Medulla oblongata (tissue), 1 donor: ENCODE measurements around the gene MACROD2.

Experiments used
- DNase-seq: peaks from one replicate; pipeline ENCODE4 v3.0.0-alpha.2; 2015; ENCODE audit errors: extremely low spot score

MACROD2 gene

DNA sequence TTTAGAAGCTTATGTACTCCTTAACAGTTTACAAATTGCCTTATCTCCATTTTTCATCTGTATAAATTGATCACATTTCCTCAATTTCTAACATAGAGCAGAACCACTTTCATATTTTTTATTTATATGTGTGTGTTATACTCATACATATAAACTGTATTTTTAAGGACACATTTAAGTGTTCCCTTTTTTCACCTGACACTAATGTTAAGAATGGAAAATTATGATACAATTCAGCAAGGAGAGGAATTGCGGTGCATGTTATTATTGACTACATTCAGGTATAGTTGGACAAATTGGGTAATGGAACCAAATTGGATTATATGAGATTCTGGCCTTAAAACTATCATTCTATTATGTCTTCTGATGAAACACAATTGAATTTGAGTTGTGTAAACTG lies 821.2 kb downstream of the MACROD2 start:
- DNase-seq, result no peak

GRCh38 chr20:14817101-14817500 lies 821.8 kb downstream of the MACROD2 start:
- DNase-seq, result no peak

- DNase-seq, result no peak
These were observed 825.5 kb downstream of the MACROD2 start for GRCh38 chr20:14820771-14821170.

DNA sequence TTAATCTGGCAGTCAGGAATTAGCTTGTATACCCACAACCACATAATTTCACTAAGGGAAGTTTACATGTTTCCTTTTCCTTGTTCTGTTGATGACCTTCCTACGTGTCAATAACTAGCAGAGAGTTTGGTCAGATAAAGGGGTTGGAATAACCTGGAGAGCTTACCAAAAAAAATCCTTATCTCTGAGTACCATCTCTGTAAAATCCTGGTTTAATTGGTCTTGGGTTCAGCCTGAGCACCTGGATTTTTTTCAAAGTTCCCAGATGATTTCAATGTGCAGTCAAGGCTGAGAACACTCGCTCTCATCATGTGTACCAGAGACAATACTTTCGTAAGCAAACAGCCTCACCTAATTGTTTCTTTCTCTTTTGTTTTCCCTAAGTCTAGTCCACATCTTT lies 825.9 kb downstream of the MACROD2 start:
- DNase-seq, result no peak

DNA sequence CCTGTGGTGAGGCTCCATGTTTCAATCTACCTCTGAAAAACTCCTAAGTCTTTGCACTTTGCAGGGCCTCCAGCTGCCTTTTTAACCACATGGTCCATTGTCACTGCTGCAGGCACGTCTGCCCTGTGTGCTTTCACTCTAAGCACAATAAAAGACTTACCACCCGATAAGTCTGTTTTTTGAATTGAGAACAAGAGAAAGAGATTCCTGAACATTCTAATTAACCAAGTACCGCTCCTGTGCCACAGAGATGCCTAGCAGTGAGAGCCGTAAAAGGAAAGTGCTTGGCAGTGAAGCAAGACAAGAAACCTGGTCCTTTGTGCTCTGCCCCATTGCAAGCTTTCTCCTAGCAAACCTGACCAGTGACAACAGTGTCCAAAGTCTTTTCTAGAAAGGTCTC lies 829.7 kb downstream of the MACROD2 start:
- DNase-seq, result no peak

GRCh38 chr20:14826543-14827313 lies 831.4 kb downstream of the MACROD2 start:
- no peak for DNase-seq

- no peak for DNase-seq
These were observed 833.1 kb downstream of the MACROD2 start for GRCh38 chr20:14828459-14828858.

DNA sequence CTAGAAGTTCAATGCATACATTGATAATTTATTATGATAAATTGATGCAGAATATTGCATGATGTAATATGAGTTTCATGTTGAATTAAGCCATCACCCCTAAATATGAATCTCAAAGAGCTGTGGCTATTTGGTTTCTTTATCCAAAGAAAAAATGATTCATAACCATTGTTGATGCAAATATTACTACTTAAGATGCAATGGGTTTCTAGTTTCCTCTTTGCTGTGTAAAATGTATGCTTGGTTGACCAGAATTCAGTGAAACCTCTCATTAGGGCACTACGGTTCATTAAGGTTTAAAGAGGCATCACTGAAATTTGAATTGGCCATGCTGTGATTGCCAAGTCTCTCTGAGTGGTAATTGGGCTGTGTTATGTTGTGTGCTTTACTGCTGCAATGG lies 834.6 kb downstream of the MACROD2 start:
- DNase-seq, result no peak

GRCh38 chr20:14830466-14830865 lies 835.1 kb downstream of the MACROD2 start:
- DNase-seq, result no peak

- no peak for DNase-seq
These were observed 835.6 kb downstream of the MACROD2 start for GRCh38 chr20:14830899-14831298.

DNA sequence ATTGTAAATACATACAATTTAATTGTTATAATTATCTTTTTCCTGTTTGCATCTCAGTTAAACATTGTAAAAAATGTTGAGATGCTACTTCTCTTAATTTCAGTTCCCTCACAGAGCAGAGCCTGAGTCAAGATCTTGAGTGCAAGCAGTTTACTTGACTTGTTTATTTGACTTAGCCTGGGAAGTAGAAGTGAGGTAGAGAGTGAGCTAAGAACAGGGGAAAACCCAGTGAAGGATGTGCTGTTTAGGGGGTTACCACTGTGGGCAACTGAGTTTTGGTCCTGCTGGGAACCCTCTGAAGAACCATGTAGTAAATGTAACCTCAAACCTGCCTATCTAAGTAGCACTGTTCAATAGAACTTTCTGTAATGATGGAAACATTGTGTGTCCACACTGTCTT lies 837.3 kb downstream of the MACROD2 start:
- no peak for DNase-seq

- DNase-seq, result no peak
These were observed 843.6 kb downstream of the MACROD2 start for GRCh38 chr20:14838663-14839628.

DNA sequence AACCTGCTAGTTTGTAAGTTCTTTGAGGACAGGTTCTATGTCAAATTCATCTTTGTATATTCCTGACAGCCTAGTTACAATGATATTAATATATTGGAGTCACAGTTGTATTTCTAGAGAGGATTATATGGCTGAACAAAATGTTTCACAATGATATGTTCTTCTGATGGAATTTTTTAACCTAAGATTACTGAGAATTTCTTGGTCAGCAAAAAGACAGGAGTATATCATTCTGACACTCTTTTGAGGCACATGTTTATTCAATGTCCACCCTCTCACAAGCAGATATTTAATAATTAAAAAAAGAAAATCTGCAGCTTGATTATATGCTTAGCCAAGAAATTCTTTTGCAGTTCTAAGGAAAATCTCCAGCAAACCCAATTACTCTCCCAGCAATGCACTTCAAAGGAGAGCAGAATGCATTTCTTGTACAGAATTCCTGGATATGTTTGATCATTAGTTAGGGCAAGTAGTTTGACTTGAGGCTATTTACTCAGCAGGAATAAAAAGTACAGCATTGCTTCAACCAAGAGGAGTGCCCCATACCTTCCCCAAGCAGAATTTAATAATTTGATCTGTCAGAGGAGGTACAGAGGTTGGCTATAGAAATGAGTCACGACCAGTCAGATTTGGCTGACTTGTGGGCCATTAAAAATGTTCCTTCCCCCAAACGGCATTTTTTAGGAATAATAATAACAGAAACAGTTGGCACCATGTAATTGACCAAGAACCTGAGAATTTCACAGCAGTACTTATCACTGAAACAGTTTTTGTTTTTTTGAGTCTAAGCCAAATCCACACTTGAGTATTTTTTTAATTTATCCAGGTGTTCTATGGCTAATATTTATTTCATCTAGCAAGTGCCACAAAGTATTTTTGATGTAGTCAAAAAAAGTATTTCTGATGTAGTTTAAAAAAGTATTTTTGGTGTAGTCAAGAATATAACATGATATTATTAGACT lies 850.2 kb downstream of the MACROD2 start:
- DNase-seq, result no peak

GRCh38 chr20:14848806-14849205 lies 853.5 kb downstream of the MACROD2 start:
- no peak for DNase-seq

DNA sequence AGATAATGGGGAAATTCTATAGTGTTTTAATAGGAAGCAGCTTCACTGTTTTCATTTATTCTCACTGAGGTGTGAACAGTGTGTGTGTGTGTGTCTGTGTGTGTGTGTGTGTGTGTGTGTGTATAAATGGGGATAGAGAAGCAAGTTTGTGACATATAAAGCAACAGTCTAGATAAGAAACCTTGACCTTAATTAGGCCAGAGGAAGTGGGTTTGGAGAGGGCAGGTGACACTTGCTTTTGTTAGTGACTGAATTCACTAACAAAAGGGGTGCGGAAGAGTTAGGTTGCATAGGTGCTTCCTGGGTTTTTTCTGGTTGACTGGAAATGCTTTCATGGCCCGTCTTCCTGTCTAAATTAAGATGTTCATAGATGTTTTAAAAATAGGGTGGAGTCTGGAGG lies 857.8 kb downstream of the MACROD2 start:
- no peak for DNase-seq

GRCh38 chr20:14855171-14855570 lies 859.9 kb downstream of the MACROD2 start:
- no peak for DNase-seq

- no peak for DNase-seq
These were observed 864.3 kb downstream of the MACROD2 start for GRCh38 chr20:14859627-14860026.

GRCh38 chr20:14860410-14860814 lies 865.1 kb downstream of the MACROD2 start:
- DNase-seq, result no peak

DNA sequence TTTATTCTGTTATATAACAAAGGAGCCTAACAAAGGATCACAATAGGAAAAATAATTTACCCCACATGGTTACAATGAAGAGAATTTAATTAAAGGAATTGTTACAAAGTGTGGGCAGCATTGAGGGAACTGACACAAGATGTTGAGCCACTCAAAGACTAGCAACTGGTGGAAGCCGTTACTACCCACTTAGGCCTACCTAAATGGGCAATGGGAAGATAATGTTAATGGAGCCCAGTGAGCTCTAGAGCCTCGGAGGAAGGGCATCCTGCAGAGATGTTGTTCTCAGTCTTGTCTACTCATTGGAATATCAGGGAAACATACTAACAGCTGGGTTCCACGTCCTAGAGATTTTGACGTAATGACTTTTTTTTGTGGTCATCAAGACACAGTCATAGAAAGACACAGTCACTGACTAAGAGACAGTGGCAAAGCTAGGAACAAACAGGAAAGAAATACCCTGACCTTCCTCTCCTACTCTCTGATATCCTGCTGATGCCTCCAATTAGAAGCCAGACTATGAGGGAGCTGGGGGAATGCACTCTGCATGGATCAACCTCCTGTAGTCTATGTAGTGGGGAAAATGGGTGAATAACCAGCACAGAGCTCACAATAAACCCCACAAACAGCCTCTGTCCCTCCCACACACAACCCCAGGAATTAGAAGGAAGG lies 865.8 kb downstream of the MACROD2 start:
- DNase-seq, result no peak

- no peak for DNase-seq
These were observed 869.9 kb downstream of the MACROD2 start for GRCh38 chr20:14865169-14865568.

- no peak for DNase-seq
These were observed 870.4 kb downstream of the MACROD2 start for GRCh38 chr20:14865731-14866130.
